BLaER1 treated with 17β-estradiol and CSF1 and Interleukin-3, amounts not matched to agents 10 nM and 100 nM (cell line): Measurements from ENCODE around the gene PLA2G6.

ENCODE experiments used
- H3K27ac ChIP-seq, 11 experiments: shearing (Covaris generic); formaldehyde crosslinking; 2 replicates each; pipeline ENCODE4 v1.8.1; 2022
- H3K27me3 ChIP-seq, 11 experiments: shearing (Covaris generic); formaldehyde crosslinking; 2 replicates each; pipeline ENCODE4 v1.8.1; 2022
- H3K36me3 ChIP-seq, 11 experiments: shearing (Covaris generic); formaldehyde crosslinking; 2 replicates each; pipeline ENCODE4 v1.8.1; 2022
- H3K4me1 ChIP-seq, 10 experiments: shearing (Covaris generic); formaldehyde crosslinking; 2 replicates each; pipeline ENCODE4 v1.8.1; 2022
- H3K4me2 ChIP-seq, 11 experiments: shearing (Covaris generic); formaldehyde crosslinking; 2 replicates each; pipeline ENCODE4 v1.8.1; 2022
- H3K4me3 ChIP-seq, 10 experiments: shearing (Covaris generic); formaldehyde crosslinking; 2 replicates each; pipeline ENCODE4 v1.8.1; 2022
- H3K9ac ChIP-seq, 11 experiments: shearing (Covaris generic); formaldehyde crosslinking; 2 replicates each; pipeline ENCODE4 v1.8.1; 2022
- H3K9me3 ChIP-seq, 11 experiments: shearing (Covaris generic); formaldehyde crosslinking; replicated peaks in 1 of 11; 2 replicates each; pipeline ENCODE4 v1.8.1; 2022
- H4K20me1 ChIP-seq, 11 experiments: shearing (Covaris generic); formaldehyde crosslinking; 2 replicates each; pipeline ENCODE4 v1.8.1; 2022
- Cebpa-rat ChIP-seq, 11 experiments: shearing (Covaris generic); IDR thresholded peaks; 2 replicates each; pipeline ENCODE4 v1.8.1; 2022

The PLA2G6 gene

GRCh38 chr22:38181453-38182200 is at the start of gene PLA2G6:
Gene PLA2G6, minus strand, starts transcription at chr22:38181830. Its CDS starts 12,404 bp downstream, at chr22:38169426.
- Histone ChIP-seq H3K36me3 (no peaks in the 10 kb centered on the region), H3K9ac (peak within 1 kb of the TSS; percentile 86 to 97 (median 94)), H3K4me3 (peak within 1 kb of the TSS; percentile 54 to 81 (median 71)), H3K27me3 (no peaks in the 10 kb centered on the region), H3K4me2 (peak within 1 kb of the TSS; percentile 85 to 100 (median 96)), H4K20me1 (no peaks in the 10 kb centered on the region), H3K9me3 (no peaks in the 10 kb centered on the region), H3K27ac (peak within 1 kb of the TSS; percentile 87 to 100 (median 98)), H3K4me1 (peaks cover 58 to 75% (median 67%) of the 10 kb centered on the region in 10 experiments)
- no peak for TF ChIP-seq Cebpa-rat (IDR thresholded peaks at IDR 0.05)

DNA sequence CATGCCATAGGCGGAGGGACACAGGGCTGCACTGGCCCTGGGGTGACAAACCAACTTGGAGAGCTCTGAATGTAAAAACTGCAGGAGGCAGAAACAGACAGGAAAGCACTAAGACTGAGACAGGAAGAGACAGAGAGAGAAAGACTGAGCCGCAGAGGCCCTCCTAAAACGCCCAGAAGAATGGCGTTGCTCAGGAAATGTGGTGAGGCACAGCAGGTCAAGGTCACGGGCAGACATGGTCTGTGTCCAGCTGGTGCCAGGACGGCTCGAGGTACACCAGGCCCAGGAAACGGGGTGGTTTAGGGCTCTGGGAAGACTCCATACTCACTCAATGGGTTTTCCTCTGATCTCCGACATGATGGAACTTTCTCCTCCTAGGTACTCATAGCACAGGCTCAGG is 49.3 kb upstream of the PLA2G6 start:
- H3K4me2 ChIP-seq = peak overlapping the region; percentile 72 to 98 (median 87)
- peaks cover 41 to 78% (median 62%) of the 10 kb centered on the region in 11 experiments for H3K36me3 ChIP-seq
- peaks cover 0 to 3% (median 0%) of the 10 kb centered on the region in 11 experiments; a peak in 1 of 22 replicates for H4K20me1 ChIP-seq
- H3K4me3 ChIP-seq = peak overlapping the region in 3 of 10 experiments; percentile 11 to 43 (median 18); a peak in 2 of 20 replicates
- H3K9ac ChIP-seq = peak overlapping the region; percentile 17 to 78 (median 59); a peak in 21 of 22 replicates
- no peaks in the 10 kb centered on the region for H3K9me3 ChIP-seq
- H3K27me3 ChIP-seq = no peaks in the 10 kb centered on the region
- H3K27ac ChIP-seq = peak overlapping the region; percentile 57 to 83 (median 74)
- TF ChIP-seq Cebpa-rat (IDR thresholded peaks at IDR 0.05) = no peak
- H3K4me1 ChIP-seq = peaks cover 44 to 64% (median 53%) of the 10 kb centered on the region in 10 experiments

DNA sequence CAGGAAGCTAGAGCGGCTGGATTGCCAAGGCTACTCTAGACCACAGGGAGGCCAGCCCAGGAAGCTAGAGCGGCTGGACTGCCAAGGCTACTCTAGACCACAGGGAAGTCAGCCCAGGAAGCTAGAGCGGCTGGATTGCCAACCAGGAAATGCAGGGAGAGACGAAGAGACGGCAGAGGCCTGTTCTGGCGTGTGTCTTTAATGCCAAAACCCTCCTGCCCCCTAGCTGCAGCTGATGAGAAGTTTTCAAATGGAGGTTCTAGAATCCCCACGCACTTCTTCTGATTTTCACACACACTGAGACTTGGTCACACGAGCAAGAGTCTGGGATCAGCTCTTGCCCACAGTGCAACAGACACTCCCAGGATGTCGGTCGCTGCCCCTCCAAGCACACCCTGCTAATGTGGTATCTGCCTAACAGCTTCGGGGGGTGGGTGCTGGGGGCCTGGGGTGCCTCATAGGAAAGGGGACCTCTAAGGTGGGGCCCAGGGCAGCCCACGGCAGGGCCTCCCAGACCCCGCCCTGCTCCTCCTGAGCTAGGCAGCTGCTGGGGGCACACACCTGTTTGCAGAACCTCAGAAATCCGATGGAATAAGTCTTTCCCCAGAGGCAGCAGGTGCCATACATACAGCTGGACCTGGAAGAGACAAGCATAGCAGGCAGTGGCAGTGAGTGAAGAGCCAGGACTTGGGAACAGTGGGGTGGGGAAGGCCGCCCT is 48.6 kb upstream of the PLA2G6 start:
- H3K27me3 ChIP-seq = no peaks in the 10 kb centered on the region
- H3K9ac ChIP-seq = peak overlapping the region; percentile 17 to 78 (median 59); a peak in 21 of 22 replicates
- H3K9me3 ChIP-seq = no peaks in the 10 kb centered on the region
- peaks cover 46 to 69% (median 54%) of the 10 kb centered on the region in 10 experiments for H3K4me1 ChIP-seq
- H3K4me3 ChIP-seq = peak overlapping the region in 3 of 10 experiments; percentile 11 to 43 (median 18); a peak in 3 of 20 replicates
- H3K27ac ChIP-seq = peak overlapping the region; percentile 57 to 83 (median 74)
- H4K20me1 ChIP-seq = no peaks in the 10 kb centered on the region; a peak in 1 of 22 replicates
- peak overlapping the region; percentile 72 to 98 (median 87) for H3K4me2 ChIP-seq
- peaks cover 37 to 78% (median 61%) of the 10 kb centered on the region in 11 experiments for H3K36me3 ChIP-seq
- no peak for TF ChIP-seq Cebpa-rat (IDR thresholded peaks at IDR 0.05)

DNA sequence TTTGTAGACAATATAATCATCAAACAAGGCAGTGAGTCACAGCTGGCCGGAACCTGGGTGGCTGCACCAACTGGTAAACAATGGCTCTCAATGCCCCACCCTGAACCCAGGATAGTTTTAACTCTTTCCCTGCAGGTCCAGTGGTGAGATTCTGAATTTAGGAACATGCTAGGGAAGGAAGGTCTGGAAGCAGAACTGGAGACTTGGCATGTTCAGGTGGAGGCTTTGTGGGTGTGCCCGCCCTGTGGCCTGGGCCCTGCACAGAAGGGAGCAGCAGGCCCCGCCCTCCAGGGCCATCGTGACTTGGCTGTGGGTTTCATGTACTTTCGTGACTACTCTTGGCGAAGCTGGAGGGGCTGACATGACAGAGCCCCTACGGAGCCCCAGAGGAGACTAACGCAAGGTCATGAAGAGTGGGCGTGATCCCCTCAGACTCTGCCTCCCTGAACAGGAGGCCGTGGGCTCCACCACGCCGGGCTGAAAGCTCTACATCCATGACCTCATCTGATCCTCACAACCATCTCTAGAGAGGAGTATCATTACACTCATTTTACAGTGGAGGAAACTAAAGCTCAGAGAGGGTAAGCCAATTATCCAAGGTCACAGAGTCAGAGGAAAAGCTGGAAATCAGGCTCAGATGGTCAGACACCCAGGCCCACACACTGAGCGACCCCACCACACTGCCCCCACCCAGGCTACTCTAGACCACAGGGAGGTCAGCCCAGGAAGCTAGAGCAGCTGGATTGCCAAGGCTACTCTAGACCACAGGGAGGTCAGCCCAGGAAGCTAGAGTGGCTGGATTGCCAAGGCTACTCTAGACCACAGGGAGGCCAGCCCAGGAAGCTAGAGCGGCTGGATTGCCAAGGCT is 47.5 kb upstream of the PLA2G6 start:
- H3K27ac ChIP-seq = peak overlapping the region; percentile 67 to 95 (median 85)
- no peaks in the 10 kb centered on the region; a peak in 1 of 22 replicates for H4K20me1 ChIP-seq
- no peaks in the 10 kb centered on the region for H3K9me3 ChIP-seq
- peaks cover 53 to 76% (median 64%) of the 10 kb centered on the region in 10 experiments for H3K4me1 ChIP-seq
- peak overlapping the region; percentile 72 to 93 (median 80) for H3K4me2 ChIP-seq
- peak overlapping the region in 3 of 10 experiments; percentile 8 to 43 (median 15); a peak in 3 of 20 replicates for H3K4me3 ChIP-seq
- peaks cover 25 to 77% (median 60%) of the 10 kb centered on the region in 11 experiments for H3K36me3 ChIP-seq
- TF ChIP-seq Cebpa-rat (IDR thresholded peaks at IDR 0.05) = no peak
- H3K27me3 ChIP-seq = no peaks in the 10 kb centered on the region
- H3K9ac ChIP-seq = peak overlapping the region; percentile 41 to 77 (median 63); a peak in 20 of 22 replicates

- peak overlapping the region in 10 of 11 experiments; percentile 41 to 77 (median 64); a peak in 20 of 22 replicates for H3K9ac ChIP-seq
Observed at GRCh38 chr22:38228326-38228872, 46.8 kb upstream of the PLA2G6 start.

GRCh38 chr22:38226853-38227649 is 45.4 kb upstream of the PLA2G6 start:
- H3K4me2 ChIP-seq = peak overlapping the region in 2 of 11 experiments; percentile 78 to 82; a peak in 2 of 22 replicates

More at GRCh38 chr22:38228326-38228872, 46.8 kb upstream of the PLA2G6 start:
- Histone ChIP-seq H3K4me1 (peaks cover 60 to 81% (median 69%) of the 10 kb centered on the region in 10 experiments), H3K27ac (peak overlapping the region; percentile 67 to 95 (median 85); a peak in 21 of 22 replicates), H4K20me1 (peaks cover 0 to 5% (median 0%) of the 10 kb centered on the region in 11 experiments; a peak in 3 of 22 replicates), H3K9me3 (no peaks in the 10 kb centered on the region), H3K4me3 (peak overlapping the region in 1 of 10 experiments; percentile 15; a peak in 1 of 20 replicates), H3K36me3 (peaks cover 20 to 71% (median 62%) of the 10 kb centered on the region in 11 experiments), H3K4me2 (peak overlapping the region; percentile 72 to 93 (median 80)), H3K27me3 (no peaks in the 10 kb centered on the region)
- TF ChIP-seq Cebpa-rat (IDR thresholded peaks at IDR 0.05) = no peak

More at GRCh38 chr22:38226853-38227649, 45.4 kb upstream of the PLA2G6 start:
- TF ChIP-seq Cebpa-rat (IDR thresholded peaks at IDR 0.05) = no peak
- H3K27me3 ChIP-seq = no peaks in the 10 kb centered on the region
- H3K9me3 ChIP-seq = no peaks in the 10 kb centered on the region
- H3K4me3 ChIP-seq = no peak overlapping the region
- H3K9ac ChIP-seq = no peak overlapping the region
- H3K27ac ChIP-seq = peak overlapping the region in 4 of 11 experiments; percentile 22 to 89 (median 86); a peak in 6 of 22 replicates
- peaks cover 11 to 61% (median 50%) of the 10 kb centered on the region in 11 experiments; a peak in 21 of 22 replicates for H3K36me3 ChIP-seq
- H4K20me1 ChIP-seq = peaks cover 0 to 15% (median 0%) of the 10 kb centered on the region in 11 experiments; a peak in 3 of 22 replicates
- H3K4me1 ChIP-seq = peaks cover 65 to 81% (median 70%) of the 10 kb centered on the region in 10 experiments
